Measurements from ENCODE around the gene PDE8B.

- TF ChIP-seq POLR2A (IDR thresholded peaks at IDR 0.05) (no peak), CTCF (IDR thresholded peaks at IDR 0.05) (no peak)
Observed at GRCh38 chr5:77280036-77280435, 69.6 kb downstream of the PDE8B start.
